ENCODE data around the gene PACS2. TPM values are rescaled to one million over a fixed set of nuclear protein-coding genes. Genes with fewer than 3 reads are reported as not detected.
A peak's percentile ranks its signal among the peaks of the same experiment; 100 is the strongest.
"Not testable (repeated sequence)": the region's sequence is repeated elsewhere in the genome, so short reads cannot be mapped to it uniquely, and the experiment has no call there.

Gene PACS2
- total and polyA plus RNA-seq, 4 donors, result 37.9 to 87.2 (median 71.0) TPM

DNA sequence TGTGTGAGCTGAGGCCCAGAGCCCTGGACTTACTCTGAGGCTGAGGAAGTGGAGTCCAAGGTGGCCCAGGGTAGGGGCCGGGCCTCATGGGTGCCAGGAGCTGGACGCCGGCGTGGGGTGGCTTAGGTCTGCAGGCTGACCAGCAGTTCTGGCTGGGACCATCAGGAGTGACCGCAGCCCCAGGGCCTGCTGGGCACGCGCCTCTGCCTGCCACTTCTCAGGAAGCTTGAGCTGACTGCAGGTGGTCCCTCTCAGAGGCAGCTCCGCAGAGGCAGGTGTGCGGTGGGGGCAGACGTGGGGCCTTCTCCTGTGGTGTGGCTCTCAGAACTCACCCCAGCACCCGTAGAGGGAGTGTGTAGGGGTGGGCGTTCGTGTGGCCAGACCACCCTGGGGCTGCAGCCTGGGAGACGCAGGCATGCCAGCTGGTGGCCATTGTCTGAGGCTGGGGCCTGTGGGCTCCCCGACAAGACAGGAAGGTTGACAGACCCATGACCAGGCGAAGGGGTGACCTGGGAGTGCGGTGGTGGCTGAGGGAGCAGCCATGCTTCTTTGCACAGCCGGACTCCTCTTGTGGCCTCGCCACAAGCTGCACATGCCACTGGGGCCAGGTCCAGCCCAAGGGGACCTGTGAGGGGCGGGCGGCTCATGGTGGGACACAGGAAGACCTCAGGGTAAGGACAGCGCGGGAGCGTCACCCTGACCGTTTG lies 43.7 kb downstream of the PACS2 start:
- Histone ChIP-seq H3K4me3 (no peak overlapping the region), H3K9ac (ENCODE audit: insufficient read depth in 1 of 2, low read length in 2 of 2) (no peak overlapping the region), H3K36me3 (ENCODE audit: control insufficient read depth in 4 of 4, insufficient read depth in 4 of 4, low read length in 4 of 4) (peaks cover 0 to 31% (median 6%) of the 10 kb centered on the region in 4 donors), H3K27ac (ENCODE audit: low read depth in 1 of 2, low read length in 1 of 2) (no peak overlapping the region), H3K9me3 (ENCODE audit: control insufficient read depth in 4 of 4, insufficient read depth in 3 of 4, low read length in 3 of 4) (no peaks in the 10 kb centered on the region), H3K4me1 (ENCODE audit: control insufficient read depth in 5 of 5, insufficient read depth in 5 of 5, low read length in 5 of 5) (no peaks in the 10 kb centered on the region), H3K27me3 (ENCODE audit: control insufficient read depth in 3 of 3, insufficient read depth in 3 of 3, low read length in 2 of 3) (no peaks in the 10 kb centered on the region)
- TF ChIP-seq CTCF (IDR thresholded peaks at IDR 0.05; ENCODE audit: control extremely low read depth, extremely low read depth), result no peak
- DNase-seq (no peak), ATAC-seq (ENCODE audit: insufficient read depth, low FRiP score) (no peak)
- 96 to 98% methylated on average over 25 of the region's 25 CpGs for WGBS, 2 donors

DNA sequence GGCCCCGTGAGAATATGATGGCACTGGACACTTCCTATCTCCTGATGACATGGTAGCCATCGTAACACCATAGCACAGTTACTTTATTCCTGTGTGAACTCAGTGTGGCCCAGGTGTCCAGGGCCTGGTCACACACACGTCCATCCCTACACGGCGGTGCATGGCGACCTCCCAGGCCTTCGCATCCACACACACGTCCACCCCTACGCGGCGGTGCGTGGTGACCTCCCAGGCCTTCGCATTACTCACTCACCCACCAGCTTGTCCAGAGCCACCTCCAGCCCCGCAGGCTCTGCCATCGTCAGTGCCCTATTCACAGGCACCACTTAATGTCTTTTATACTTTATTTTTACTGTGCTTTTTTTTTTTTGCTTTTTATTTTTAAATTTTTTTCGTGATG lies 44.4 kb downstream of the PACS2 start:
- peaks cover 0 to 29% (median 6%) of the 10 kb centered on the region in 4 donors for H3K36me3 ChIP-seq (ENCODE audit: control insufficient read depth in 4 of 4, insufficient read depth in 4 of 4, low read length in 4 of 4)
- no peak overlapping the region for H3K27ac ChIP-seq (ENCODE audit: low read depth in 1 of 2, low read length in 1 of 2)
- 96 to 97% methylated on average over 16 of the region's 16 CpGs for WGBS, 2 donors
- no peaks in the 10 kb centered on the region for H3K27me3 ChIP-seq (ENCODE audit: control insufficient read depth in 3 of 3, insufficient read depth in 3 of 3, low read length in 2 of 3)
- H3K9me3 ChIP-seq (ENCODE audit: control insufficient read depth in 4 of 4, insufficient read depth in 3 of 4, low read length in 3 of 4), result no peaks in the 10 kb centered on the region
- TF ChIP-seq CTCF (IDR thresholded peaks at IDR 0.05; ENCODE audit: control extremely low read depth, extremely low read depth), result no peak
- no peak overlapping the region for H3K9ac ChIP-seq (ENCODE audit: insufficient read depth in 1 of 2, low read length in 2 of 2)
- DNase-seq, result no peak
- no peaks in the 10 kb centered on the region for H3K4me1 ChIP-seq (ENCODE audit: control insufficient read depth in 5 of 5, insufficient read depth in 5 of 5, low read length in 5 of 5)
- no peak for ATAC-seq (ENCODE audit: insufficient read depth, low FRiP score)
- H3K4me3 ChIP-seq, result no peak overlapping the region

DNA sequence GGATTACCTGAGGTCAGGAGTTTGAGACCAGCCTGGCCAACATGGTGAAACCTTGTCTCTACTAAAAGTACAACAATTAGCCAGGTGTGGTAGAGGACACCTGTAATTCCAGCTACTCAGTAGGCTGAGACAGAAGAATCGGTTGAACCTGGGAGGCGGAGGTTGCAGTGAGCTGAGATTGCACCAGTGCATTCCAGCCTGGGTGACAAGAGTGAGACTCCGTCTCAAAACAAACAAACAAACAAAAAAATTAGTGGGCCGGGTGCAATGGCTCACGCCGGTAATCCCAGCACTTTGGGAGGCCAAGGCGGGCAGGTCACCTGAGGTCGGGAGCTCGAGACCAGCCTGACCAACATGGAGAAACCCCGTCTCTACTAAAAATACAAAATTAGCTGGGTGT lies 46.9 kb downstream of the PACS2 start:
- H3K27ac ChIP-seq (ENCODE audit: low read depth in 1 of 2, low read length in 1 of 2); ATAC-seq (ENCODE audit: insufficient read depth, low FRiP score); H3K4me3 ChIP-seq; H3K9me3 ChIP-seq (ENCODE audit: control insufficient read depth in 4 of 4, insufficient read depth in 3 of 4, low read length in 3 of 4); H3K27me3 ChIP-seq (ENCODE audit: control insufficient read depth in 3 of 3, insufficient read depth in 3 of 3, low read length in 2 of 3); H3K9ac ChIP-seq (ENCODE audit: insufficient read depth in 1 of 2, low read length in 2 of 2); DNase-seq; H3K4me1 ChIP-seq (ENCODE audit: control insufficient read depth in 5 of 5, insufficient read depth in 5 of 5, low read length in 5 of 5): not testable (repeated sequence)
- 96 to 99% methylated on average over 10 of the region's 10 CpGs for whole genome bisulfite sequencing, 2 donors
- H3K36me3 ChIP-seq (ENCODE audit: control insufficient read depth in 4 of 4, insufficient read depth in 4 of 4, low read length in 4 of 4), result peaks cover 0 to 14% (median 4%) of the 10 kb centered on the region in 4 donors

DNA sequence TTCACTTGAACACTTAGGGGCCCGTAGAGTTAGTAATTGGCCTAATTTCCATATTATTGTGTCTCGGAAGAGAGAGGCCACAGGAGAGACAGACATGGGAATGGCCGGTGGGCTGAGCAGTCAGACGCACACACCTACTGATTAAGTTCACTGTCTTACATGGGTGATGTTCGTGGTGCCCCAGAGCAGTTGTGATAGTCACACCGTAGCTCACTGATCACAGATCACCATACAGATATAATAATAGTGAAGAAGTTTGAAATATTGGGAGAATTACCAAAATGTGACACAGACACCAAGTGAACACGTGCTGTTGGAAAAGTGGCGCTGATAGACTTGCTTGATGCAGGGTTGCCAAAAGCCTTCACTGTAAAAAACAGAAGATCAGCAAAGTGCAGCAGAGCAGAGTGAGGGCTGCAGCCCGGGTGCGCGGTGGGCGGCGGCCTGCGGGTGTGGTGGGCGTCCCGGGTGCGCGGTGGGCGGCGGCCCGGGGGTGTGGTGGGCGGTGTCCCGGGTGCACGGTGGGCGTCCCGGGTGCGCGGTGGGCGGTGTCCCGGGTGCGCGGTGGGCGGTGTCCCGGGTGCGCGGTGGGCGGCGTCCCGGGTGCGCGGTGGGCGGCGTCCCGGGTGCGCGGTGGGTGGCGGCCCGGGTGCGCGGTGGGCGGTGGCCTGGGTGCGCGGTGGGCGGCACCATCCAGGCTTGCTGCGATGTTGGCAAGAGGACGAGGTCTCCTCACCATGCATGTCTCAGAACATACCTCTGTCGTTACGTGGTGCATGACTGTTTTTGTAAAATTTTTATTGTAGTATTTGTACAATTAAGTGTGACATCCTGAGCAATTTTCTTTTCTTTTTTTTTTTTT lies 49.5 kb downstream of the PACS2 start:
- H3K27me3 ChIP-seq (ENCODE audit: control insufficient read depth in 3 of 3, insufficient read depth in 3 of 3, low read length in 2 of 3), result no peaks in the 10 kb centered on the region
- ATAC-seq (ENCODE audit: insufficient read depth, low FRiP score) (peak; percentile 21), DNase-seq (peak; percentile 31 to 43 (median 35))
- H3K36me3 ChIP-seq (ENCODE audit: control insufficient read depth in 4 of 4, insufficient read depth in 4 of 4, low read length in 4 of 4), result peaks cover 0 to 26% (median 9%) of the 10 kb centered on the region in 4 donors
- peaks cover 0 to 6% (median 0%) of the 10 kb centered on the region in 5 donors for H3K4me1 ChIP-seq (ENCODE audit: control insufficient read depth in 5 of 5, insufficient read depth in 5 of 5, low read length in 5 of 5)
- H3K9me3 ChIP-seq (ENCODE audit: control insufficient read depth in 4 of 4, insufficient read depth in 3 of 4, low read length in 3 of 4), result no peaks in the 10 kb centered on the region
- no peak overlapping the region for H3K9ac ChIP-seq (ENCODE audit: insufficient read depth in 1 of 2, low read length in 2 of 2)
- WGBS, 2 donors, result 13% methylated on average over 38 to 58 of the region's 58 CpGs
- no peak overlapping the region for H3K27ac ChIP-seq (ENCODE audit: low read depth in 1 of 2, low read length in 1 of 2)
- no peak for TF ChIP-seq CTCF (IDR thresholded peaks at IDR 0.05; ENCODE audit: control extremely low read depth, extremely low read depth)
- no peak overlapping the region for H3K4me3 ChIP-seq
